Measurements from ENCODE around the gene HSD11B2. TPM values are rescaled to one million over a fixed set of nuclear protein-coding genes. Genes with fewer than 3 reads are reported as not detected.

Gene HSD11B2
- total and polyA plus RNA-seq, 10 of the 15 experiments (the other 5 are each of a cell fraction or from before 2014, with no cell fraction given): 0.09 to 0.34 (median 0.21) TPM; not detected in 2

- TF ChIP-seq CTCF (IDR thresholded peaks at IDR 0.05 in 2 of 3, conservative IDR thresholded peaks at IDR 0.05 in 1 of 3; ENCODE audit: control insufficient read depth in 2 of 3, extremely low read depth in 1 of 3, insufficient read depth in 1 of 3, low read depth in 3 of 3, low read length in 3 of 3): no peak
- no peak for TF ChIP-seq SIX5 (IDR thresholded peaks at IDR 0.05; ENCODE audit: low read depth, low read length, severe bottlenecking)
- TF ChIP-seq ZNF687 (IDR thresholded peaks at IDR 0.05): no peak
- no peak for TF ChIP-seq EGR1 (IDR thresholded peaks at IDR 0.05; ENCODE audit: borderline replicate concordance in 1 of 2, low read depth in 2 of 2, low read length in 2 of 2)
- TF ChIP-seq SMARCA5 (IDR thresholded peaks at IDR 0.05): no peak
- TF ChIP-seq E2F4 (IDR thresholded peaks at IDR 0.05; ENCODE audit: low read depth, low read length): no peak
- TF ChIP-seq HSF1 (IDR thresholded peaks at IDR 0.05; ENCODE audit: low read depth, low read length): no peak
- no peak for TF ChIP-seq SUPT20H (IDR thresholded peaks at IDR 0.05; ENCODE audit: borderline replicate concordance, control insufficient read depth, low read depth, low read length)
Observed at GRCh38 chr16:67451704-67452435, 20.9 kb downstream of the HSD11B2 start (continued).
